ENCODE data around the gene FRMPD1.

- TF ChIP-seq USF2 (IDR thresholded peaks at IDR 0.05; ENCODE audit: low read depth, low read length) (no peak), CTCF (conservative IDR thresholded peaks at IDR 0.05; ENCODE audit: low read depth, low read length) (no peak), CEBPB (IDR thresholded peaks at IDR 0.05; ENCODE audit: low read depth, low read length) (no peak), RFX5 (IDR thresholded peaks at IDR 0.05; ENCODE audit: low read depth, low read length) (no peak), POLR2A (IDR thresholded peaks at IDR 0.05; ENCODE audit: low read depth, low read length) (no peak), FOS (IDR thresholded peaks at IDR 0.05; ENCODE audit: low read depth, low read length) (no peak), NFE2L2 (IDR thresholded peaks at IDR 0.05; ENCODE audit: low read depth, low read length) (no peak)
Measured at GRCh38 chr9:37740128-37740527, 89.4 kb downstream of the FRMPD1 start.

Data from IMR-90 (cell line).